Smooth muscle cell (in vitro differentiated cells): Measurements from ENCODE around the gene FOXF1. TPM values are rescaled to one million over a fixed set of nuclear protein-coding genes. Genes with fewer than 3 reads are reported as not detected.

Experiments used
- DNase-seq: peaks from one replicate; lab custom pipeline; 2025; ENCODE audit not compliant: unreplicated experiment; lab: John Stamatoyannopoulos, UW
- H2AFZ ChIP-seq: fragments of 200-600 bp; sonication (generic); 2 replicates; pipeline ENCODE4 v1.6.0; 2016; ENCODE audit warnings: antibody characterized with exemption, low read depth, mild to moderate bottlenecking
- H3F3A ChIP-seq: fragments of 200-600 bp; sonication (generic); 2 replicates; pipeline ENCODE4 v1.6.0; 2017; ENCODE audit warnings: antibody characterized with exemption, low read depth
- H3K27ac ChIP-seq: fragments of 200-600 bp; sonication (generic); 2 replicates; pipeline ENCODE4 v1.5.1; 2016; ENCODE audit warnings: low read depth, mild to moderate bottlenecking
- H3K27me3 ChIP-seq: fragments of 200-600 bp; sonication (generic); 2 replicates; pipeline ENCODE4 v1.6.1; 2016; ENCODE audit warnings: low read depth, mild to moderate bottlenecking
- H3K36me3 ChIP-seq: fragments of 200-600 bp; sonication (generic); 2 replicates; pipeline ENCODE4 v1.5.1; 2016; ENCODE audit warnings: low read depth
- H3K4me1 ChIP-seq: fragments of 200-600 bp; sonication (generic); 2 replicates; pipeline ENCODE4 v1.5.1; 2016; ENCODE audit warnings: low read depth
- H3K4me2 ChIP-seq: fragments of 200-600 bp; sonication (generic); 2 replicates; pipeline ENCODE4 v1.6.0; 2016; ENCODE audit warnings: mild to moderate bottlenecking
- H3K4me3 ChIP-seq: fragments of 200-600 bp; sonication (generic); 2 replicates; pipeline ENCODE4 v1.5.1; 2016; ENCODE audit warnings: mild to moderate bottlenecking
- H3K79me2 ChIP-seq: fragments of 200-600 bp; sonication (generic); 2 replicates; pipeline ENCODE4 v1.6.0; 2016; ENCODE audit warnings: low read depth, mild to moderate bottlenecking
- H3K9ac ChIP-seq: fragments of 200-600 bp; sonication (generic); 2 replicates; pipeline ENCODE4 v1.6.0; 2016; ENCODE audit warnings: low read depth
- H3K9me3 ChIP-seq: fragments of 200-600 bp; sonication (generic); replicated peaks from 2 replicates; pipeline ENCODE4 v1.5.1; 2016; ENCODE audit warnings: low read depth
- H4K20me1 ChIP-seq: fragments of 200-600 bp; sonication (generic); 2 replicates; pipeline ENCODE4 v1.6.0; 2016; ENCODE audit warnings: low read depth
- WGBS: methylation state at CpG from one replicate; pipeline ENCODE4 v1.1.7; 2016; ENCODE audit warnings: low lambda C conversion rate; 5-methylcytosine and 5-hydroxymethylcytosine counted together
- polyA plus RNA-seq: library from polyadenylated mRNA; unstranded; fragments of >200 nt; fragmentation: Nextera tagmentation; extraction: Ambion mirVana; gene quantifications from 2 replicates; pipeline ENCODE4 v1.2.1, GENCODE V29; 2016
- total RNA-seq: library from RNA; depleted of rRNA; stranded (reverse); fragments of >200 nt; gene quantifications from 2 replicates; pipeline ENCODE4 v1.2.3, GENCODE V29; 2014
- TF ChIP-seq, protein P1 (sequence below): fragments of 200-600 bp; sonication (generic); IDR thresholded peaks from 2 replicates; pipeline ENCODE4 v1.5.1; 2017; ENCODE audit warnings: borderline replicate concordance, mild to moderate bottlenecking, antibody characterized with exemption; ENCODE audit not compliant: insufficient read depth, poor library complexity, severe bottlenecking

Gene FOXF1
- total and polyA plus RNA-seq, 2 experiments from 2014 or later, result 24.7 to 31.5 TPM

DNA sequence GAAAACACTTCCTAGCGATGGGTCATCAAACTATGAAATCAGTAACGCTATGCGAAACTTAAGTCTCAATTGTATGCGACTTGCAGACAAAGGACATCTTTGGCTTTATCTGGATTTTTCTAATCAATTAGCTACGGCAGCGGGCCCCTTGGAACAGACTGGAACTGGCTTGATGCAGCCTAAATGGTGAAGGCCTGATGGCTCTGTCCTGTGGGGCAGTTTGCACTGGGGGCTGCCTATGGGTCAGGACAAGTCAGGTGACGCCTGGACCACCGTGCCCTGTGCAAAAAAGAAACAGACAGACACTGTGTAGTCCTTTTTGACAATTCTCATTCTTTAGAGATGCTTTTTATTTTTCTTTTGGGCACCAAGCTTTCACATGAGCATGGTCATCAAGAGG is 22.7 kb downstream of the FOXF1 start:
- Histone ChIP-seq H3K4me1 (no peaks in the 10 kb centered on the region), H2AFZ (no peak overlapping the region), H4K20me1 (no peaks in the 10 kb centered on the region), H3K36me3 (no peaks in the 10 kb centered on the region), H3K9me3 (no peaks in the 10 kb centered on the region), H3K27me3 (no peaks in the 10 kb centered on the region), H3K4me3 (no peak overlapping the region), H3K79me2 (no peaks in the 10 kb centered on the region), H3K9ac (no peak overlapping the region), H3F3A (no peaks in the 10 kb centered on the region), H3K27ac (no peak overlapping the region), H3K4me2 (no peak overlapping the region)
- DNase-seq, result no peak
- TF ChIP-seq, protein P1, sequence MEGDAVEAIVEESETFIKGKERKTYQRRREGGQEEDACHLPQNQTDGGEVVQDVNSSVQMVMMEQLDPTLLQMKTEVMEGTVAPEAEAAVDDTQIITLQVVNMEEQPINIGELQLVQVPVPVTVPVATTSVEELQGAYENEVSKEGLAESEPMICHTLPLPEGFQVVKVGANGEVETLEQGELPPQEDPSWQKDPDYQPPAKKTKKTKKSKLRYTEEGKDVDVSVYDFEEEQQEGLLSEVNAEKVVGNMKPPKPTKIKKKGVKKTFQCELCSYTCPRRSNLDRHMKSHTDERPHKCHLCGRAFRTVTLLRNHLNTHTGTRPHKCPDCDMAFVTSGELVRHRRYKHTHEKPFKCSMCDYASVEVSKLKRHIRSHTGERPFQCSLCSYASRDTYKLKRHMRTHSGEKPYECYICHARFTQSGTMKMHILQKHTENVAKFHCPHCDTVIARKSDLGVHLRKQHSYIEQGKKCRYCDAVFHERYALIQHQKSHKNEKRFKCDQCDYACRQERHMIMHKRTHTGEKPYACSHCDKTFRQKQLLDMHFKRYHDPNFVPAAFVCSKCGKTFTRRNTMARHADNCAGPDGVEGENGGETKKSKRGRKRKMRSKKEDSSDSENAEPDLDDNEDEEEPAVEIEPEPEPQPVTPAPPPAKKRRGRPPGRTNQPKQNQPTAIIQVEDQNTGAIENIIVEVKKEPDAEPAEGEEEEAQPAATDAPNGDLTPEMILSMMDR, result no peak
- over 99% methylated on average over 8 of the region's 8 CpGs for WGBS

DNA sequence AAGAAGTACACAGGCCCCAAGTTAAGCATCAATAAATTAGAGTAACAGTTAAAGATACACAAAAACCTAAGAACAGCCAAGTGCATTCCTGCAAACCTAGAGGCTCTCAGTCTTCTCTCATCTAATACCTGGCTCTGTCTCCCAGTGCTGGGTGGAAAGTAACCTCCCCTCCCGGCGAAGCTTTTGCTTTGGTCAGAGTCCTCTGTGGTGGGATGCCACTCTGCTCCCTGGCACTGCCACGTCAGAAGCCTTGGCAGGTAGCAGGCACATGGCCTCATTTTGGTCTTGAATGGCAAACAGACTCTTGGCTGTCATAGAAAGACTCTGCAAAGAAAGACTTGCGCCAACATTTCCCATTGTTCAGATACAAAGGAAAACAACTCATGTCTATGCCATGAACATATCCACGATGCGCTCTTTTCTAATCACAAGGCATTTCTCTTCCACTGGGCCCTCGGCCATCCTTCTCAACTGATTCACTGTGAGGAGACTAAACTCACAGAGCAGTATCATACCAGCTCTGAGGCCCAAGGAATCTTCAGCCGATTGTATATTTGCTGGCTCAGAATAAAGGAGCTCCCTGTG is 23.5 kb downstream of the FOXF1 start:
- 99% methylated on average over 8 of the region's 8 CpGs for WGBS
- H2AFZ ChIP-seq, result no peak overlapping the region

DNA sequence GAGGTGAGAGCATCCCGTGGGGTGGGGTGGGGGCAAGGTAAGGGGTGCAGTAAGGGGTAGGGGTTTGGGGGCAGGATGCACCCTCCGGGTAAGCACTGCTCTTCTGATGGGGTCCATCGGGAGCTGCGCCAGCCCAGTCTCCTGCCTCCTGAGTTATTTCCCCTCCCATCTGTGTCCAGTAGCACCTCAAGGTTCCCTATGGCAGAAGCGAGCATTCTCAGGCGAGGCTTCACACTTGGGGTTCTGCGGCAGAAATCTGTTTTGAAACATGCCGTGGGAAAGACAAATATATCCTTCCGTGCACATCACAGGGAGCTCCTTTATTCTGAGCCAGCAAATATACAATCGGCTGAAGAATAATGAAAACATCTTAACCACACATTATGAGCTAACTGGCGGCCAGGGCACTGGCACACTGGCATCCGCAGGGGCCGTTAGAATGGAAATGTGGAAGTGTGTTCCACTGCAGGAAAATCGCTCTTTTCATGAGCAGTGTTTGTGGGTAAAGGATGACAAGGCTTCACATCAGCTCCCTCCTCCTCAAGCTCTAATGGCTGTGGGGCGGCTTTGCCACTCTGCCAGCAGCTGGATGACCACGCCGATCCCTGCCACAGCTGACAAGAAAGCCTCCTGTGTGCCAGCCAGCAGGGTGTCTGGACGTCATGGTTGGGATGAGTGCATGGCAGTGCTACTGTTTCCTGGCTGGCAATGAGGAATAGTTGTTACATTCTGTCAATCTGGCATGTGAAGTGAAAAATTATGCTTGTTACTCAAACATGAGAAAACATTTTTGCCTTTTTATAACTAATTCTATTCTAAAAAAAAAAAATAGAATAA is 24.7 kb downstream of the FOXF1 start:
- no peak overlapping the region for H3K27ac ChIP-seq
- H3K4me1 ChIP-seq, result no peaks in the 10 kb centered on the region
- H3K4me3 ChIP-seq, result no peak overlapping the region
- H4K20me1 ChIP-seq, result no peaks in the 10 kb centered on the region
- H3K4me2 ChIP-seq, result no peak overlapping the region
- H3K79me2 ChIP-seq, result no peaks in the 10 kb centered on the region
- no peaks in the 10 kb centered on the region for H3K9me3 ChIP-seq
- H3F3A ChIP-seq, result no peaks in the 10 kb centered on the region
- H3K36me3 ChIP-seq, result no peaks in the 10 kb centered on the region
- no peak for DNase-seq
- no peak overlapping the region for H2AFZ ChIP-seq
- WGBS, result 91% methylated on average over 18 of the region's 18 CpGs
- no peak overlapping the region for H3K9ac ChIP-seq
- TF ChIP-seq, protein P1, result no peak
- H3K27me3 ChIP-seq, result no peaks in the 10 kb centered on the region

More for the DNA sequence above, 23.5 kb downstream of the FOXF1 start:
- Histone ChIP-seq H3K79me2 (no peaks in the 10 kb centered on the region), H3K36me3 (no peaks in the 10 kb centered on the region), H3K9ac (no peak overlapping the region), H3K4me2 (no peak overlapping the region), H3F3A (no peaks in the 10 kb centered on the region), H3K4me3 (no peak overlapping the region), H3K27me3 (no peaks in the 10 kb centered on the region), H3K9me3 (no peaks in the 10 kb centered on the region), H3K27ac (no peak overlapping the region), H3K4me1 (no peaks in the 10 kb centered on the region), H4K20me1 (no peaks in the 10 kb centered on the region)
- TF ChIP-seq, protein P1, result no peak
- no peak for DNase-seq
